Bronchial epithelial cell (primary cell): Measurements from ENCODE around the gene ZIM2. TPM values are rescaled to one million over a fixed set of nuclear protein-coding genes. Genes with fewer than 3 reads are reported as not detected.

Source experiments
- DNase-seq: peaks from one replicate; pipeline ENCODE4 v3.0.0-alpha.2; 2010; ENCODE audit warnings: low read depth
- FAIRE-seq: peaks from 2 replicates; lab custom pipeline; 2011; peaks lifted over from hg19 to GRCh38; lab: Jason Lieb, UNC
- H3K27me3 ChIP-seq: 2 replicates; pipeline ENCODE4 v1.5.1; 2011; ENCODE audit warnings: low read length; ENCODE audit not compliant: control insufficient read depth, insufficient read depth
- H3K36me3 ChIP-seq: 2 replicates; pipeline ENCODE4 v1.5.1; 2011; ENCODE audit warnings: low read length; ENCODE audit not compliant: control insufficient read depth, insufficient read depth
- H3K4me3 ChIP-seq: 2 replicates; pipeline ENCODE4 v1.5.1; 2011; ENCODE audit warnings: mild to moderate bottlenecking, low read depth, low read length, control low read depth
- CTCF ChIP-seq: IDR thresholded peaks from 2 replicates; pipeline ENCODE4 v1.5.1; 2011; ENCODE audit warnings: mild to moderate bottlenecking, moderate library complexity, low read length, control low read depth, inconsistent platforms; ENCODE audit not compliant: insufficient read depth, severe bottlenecking
- total RNA-seq: library from RNA; depleted of rRNA; stranded (reverse); fragments of >200 nt; gene quantifications from 2 replicates; pipeline ENCODE4 v1.2.1, GENCODE V29; 2014

The ZIM2 gene
- total RNA-seq, 1 donor from 2014 or later, result not detected

GRCh38 chr19:56765137-56765536 is 75.4 kb downstream of the ZIM2 start:
- no peaks in the 10 kb centered on the region for H3K36me3 ChIP-seq
- no peak for TF ChIP-seq CTCF
- DNase-seq (no peak), FAIRE-seq (no peak)
- H3K27me3 ChIP-seq, result no peaks in the 10 kb centered on the region
- H3K4me3 ChIP-seq, result no peak overlapping the region

- no peak overlapping the region for H3K4me3 ChIP-seq
- DNase-seq (peak; percentile 8), FAIRE-seq (no peak)
- H3K27me3 ChIP-seq, result no peaks in the 10 kb centered on the region
- H3K36me3 ChIP-seq, result no peaks in the 10 kb centered on the region
- peak; percentile 13 for TF ChIP-seq CTCF
Measured at GRCh38 chr19:56764196-56764695, 76.3 kb downstream of the ZIM2 start.

GRCh38 chr19:56760842-56761241 is 79.7 kb downstream of the ZIM2 start:
- FAIRE-seq, result no peak
- TF ChIP-seq CTCF, result no peak

GRCh38 chr19:56759531-56759930 is 81.0 kb downstream of the ZIM2 start:
- Histone ChIP-seq H3K27me3 (no peaks in the 10 kb centered on the region), H3K36me3 (no peaks in the 10 kb centered on the region), H3K4me3 (no peak overlapping the region)
- DNase-seq (no peak), FAIRE-seq (no peak)
- TF ChIP-seq CTCF, result no peak

More at GRCh38 chr19:56760842-56761241, 79.7 kb downstream of the ZIM2 start:
- no peaks in the 10 kb centered on the region for H3K36me3 ChIP-seq
- no peak overlapping the region for H3K4me3 ChIP-seq
- no peaks in the 10 kb centered on the region for H3K27me3 ChIP-seq
- no peak for DNase-seq

GRCh38 chr19:56751078-56751489 is 89.4 kb downstream of the ZIM2 start:
- Histone ChIP-seq H3K36me3 (no peaks in the 10 kb centered on the region), H3K4me3 (no peak overlapping the region), H3K27me3 (no peaks in the 10 kb centered on the region)
- no peak for TF ChIP-seq CTCF
- DNase-seq (no peak), FAIRE-seq (no peak)

GRCh38 chr19:56750658-56751057 is 89.9 kb downstream of the ZIM2 start:
- FAIRE-seq, result no peak
- no peak for TF ChIP-seq CTCF
- H3K36me3 ChIP-seq, result no peaks in the 10 kb centered on the region

More at GRCh38 chr19:56750658-56751057, 89.9 kb downstream of the ZIM2 start:
- DNase-seq, result no peak
- Histone ChIP-seq H3K27me3 (no peaks in the 10 kb centered on the region), H3K4me3 (no peak overlapping the region)
